KMS-11 (cell line): ENCODE results near the gene SLC25A21.

ENCODE experiments used
- H2AFZ ChIP-seq: fragments of 200-600 bp; sonication (generic); 2 replicates; pipeline ENCODE4 v1.6.1; 2016; ENCODE audit warnings: antibody characterized with exemption, mixed run types, low read depth
- H3K27ac ChIP-seq: fragments of 200-600 bp; sonication (generic); 2 replicates; pipeline ENCODE4 v1.6.1; 2016; ENCODE audit warnings: mild to moderate bottlenecking, mixed run types
- H3K27me3 ChIP-seq: fragments of 200-600 bp; sonication (generic); 2 replicates; pipeline ENCODE4 v1.6.1; 2017; ENCODE audit warnings: mild to moderate bottlenecking, low read depth, mixed run types, moderate library complexity; ENCODE audit not compliant: insufficient read depth
- H3K36me3 ChIP-seq: fragments of 200-600 bp; sonication (generic); 2 replicates; pipeline ENCODE4 v1.6.1; 2017; ENCODE audit warnings: mild to moderate bottlenecking, mixed run types; ENCODE audit not compliant: insufficient read depth
- H3K4me1 ChIP-seq: fragments of 200-600 bp; sonication (generic); 2 replicates; pipeline ENCODE4 v1.6.1; 2016; ENCODE audit warnings: mild to moderate bottlenecking, low read depth, mixed run types; ENCODE audit not compliant: poor library complexity, severe bottlenecking
- H3K4me2 ChIP-seq: fragments of 200-600 bp; sonication (generic); 2 replicates; pipeline ENCODE4 v1.7.0; 2016; ENCODE audit warnings: mild to moderate bottlenecking, mixed run types
- H3K4me3 ChIP-seq: fragments of 200-600 bp; sonication (generic); IDR thresholded peaks from 2 replicates; pipeline ENCODE4 v1.6.1; 2017; ENCODE audit warnings: low read depth, low read length, mixed read lengths; ENCODE audit not compliant: insufficient read depth
- H3K79me2 ChIP-seq: fragments of 200-600 bp; sonication (generic); 2 replicates; pipeline ENCODE4 v1.6.1; 2016; ENCODE audit warnings: low read depth, mixed run types; ENCODE audit not compliant: insufficient read depth
- H3K9ac ChIP-seq: fragments of 200-600 bp; sonication (generic); 2 replicates; pipeline ENCODE4 v1.6.1; 2016; ENCODE audit warnings: mild to moderate bottlenecking, mixed run types
- H4K20me1 ChIP-seq: fragments of 200-600 bp; sonication (generic); 2 replicates; pipeline ENCODE4 v1.6.1; 2016; ENCODE audit warnings: mild to moderate bottlenecking, mixed run types; ENCODE audit not compliant: insufficient read depth
- CTCF ChIP-seq: fragments of 200-600 bp; sonication (generic); conservative IDR thresholded peaks from 2 replicates; pipeline ENCODE4 v1.6.1; 2017; ENCODE audit warnings: low read depth, mild to moderate bottlenecking, antibody characterized with exemption, low read length, moderate library complexity, mixed read lengths

Gene SLC25A21

DNA sequence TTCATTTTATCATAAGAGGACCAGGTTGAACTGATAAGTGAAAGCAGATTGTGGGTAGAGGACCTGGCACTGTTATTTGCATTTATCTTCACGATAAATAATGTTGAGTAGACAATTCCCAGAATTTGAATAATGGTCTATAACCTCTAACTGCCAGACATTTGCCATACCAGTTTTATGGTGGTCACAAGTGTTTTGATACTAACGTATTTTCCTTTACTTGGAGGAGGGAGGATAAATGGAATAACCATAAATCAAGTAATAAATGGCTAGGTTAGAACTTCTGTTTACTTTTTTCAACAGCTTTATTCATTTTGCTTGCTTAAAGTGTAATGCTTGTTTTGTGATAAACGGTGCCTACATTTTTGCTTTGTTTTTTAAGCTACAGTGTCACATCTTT is 501.3 kb downstream of the SLC25A21 start:
- H2AFZ ChIP-seq: no peak overlapping the region
- TF ChIP-seq CTCF: no peak
- no peaks in the 10 kb centered on the region for H3K27me3 ChIP-seq
- H3K4me3 ChIP-seq: no peak overlapping the region
- H4K20me1 ChIP-seq: no peaks in the 10 kb centered on the region
- no peaks in the 10 kb centered on the region for H3K4me1 ChIP-seq
- no peaks in the 10 kb centered on the region for H3K36me3 ChIP-seq
- H3K9ac ChIP-seq: no peak overlapping the region
- no peak overlapping the region for H3K27ac ChIP-seq
- no peak overlapping the region for H3K4me2 ChIP-seq
- H3K79me2 ChIP-seq: no peaks in the 10 kb centered on the region

- Histone ChIP-seq H3K4me2 (no peak overlapping the region), H4K20me1 (no peaks in the 10 kb centered on the region), H3K36me3 (no peaks in the 10 kb centered on the region), H3K79me2 (no peaks in the 10 kb centered on the region), H3K4me3 (no peak overlapping the region), H3K27ac (no peak overlapping the region), H3K9ac (no peak overlapping the region), H2AFZ (no peak overlapping the region), H3K27me3 (no peaks in the 10 kb centered on the region), H3K4me1 (no peaks in the 10 kb centered on the region)
- TF ChIP-seq CTCF: no peak
Measured at GRCh38 chr14:36667679-36668078, 504.7 kb downstream of the SLC25A21 start.

DNA sequence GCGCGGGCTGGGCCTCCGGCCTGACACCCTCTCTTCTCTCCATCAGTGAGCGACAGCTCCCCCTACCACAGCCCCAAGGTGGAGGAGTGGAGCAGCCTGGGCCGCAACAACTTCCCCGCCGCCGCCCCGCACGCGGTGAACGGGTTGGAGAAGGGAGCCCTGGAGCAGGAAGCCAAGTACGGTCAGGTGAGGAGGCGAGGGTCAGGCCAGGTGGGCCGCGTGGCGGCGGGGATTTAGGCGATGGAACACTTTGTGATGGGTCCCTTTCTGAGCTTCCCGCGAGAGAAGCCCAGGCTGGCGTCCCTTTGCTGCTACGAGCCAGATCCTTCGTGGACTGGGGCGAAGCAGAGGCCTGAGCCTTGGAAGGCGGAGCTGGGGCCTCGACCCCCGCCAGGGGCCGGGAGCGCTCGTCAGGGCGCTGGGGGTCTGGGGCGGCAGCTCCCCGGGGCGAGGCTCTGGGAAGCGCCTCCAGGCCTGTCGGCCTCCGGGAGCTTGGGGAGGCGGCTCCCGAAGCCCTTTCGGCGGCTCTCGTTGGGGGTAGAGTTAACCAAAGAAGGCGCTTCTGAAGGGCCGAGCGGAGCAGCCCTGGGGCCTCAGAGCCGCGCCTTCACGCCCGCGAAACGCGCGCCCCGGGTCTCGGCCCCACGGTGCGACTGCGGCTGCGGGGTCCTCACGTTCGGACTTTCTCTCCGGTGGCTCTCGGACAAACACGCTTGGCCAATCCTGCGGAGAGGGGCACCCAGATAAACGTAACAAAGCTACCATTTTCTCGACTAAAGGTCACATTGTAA is 505.8 kb downstream of the SLC25A21 start:
- TF ChIP-seq CTCF: no peak
- no peak overlapping the region for H2AFZ ChIP-seq
- H3K4me2 ChIP-seq: no peak overlapping the region
- no peak overlapping the region for H3K27ac ChIP-seq
- no peaks in the 10 kb centered on the region for H3K4me1 ChIP-seq
- no peaks in the 10 kb centered on the region for H3K36me3 ChIP-seq
- no peaks in the 10 kb centered on the region for H3K27me3 ChIP-seq
- H3K4me3 ChIP-seq: no peak overlapping the region
- no peaks in the 10 kb centered on the region for H3K79me2 ChIP-seq
- H3K9ac ChIP-seq: no peak overlapping the region
- no peaks in the 10 kb centered on the region for H4K20me1 ChIP-seq

DNA sequence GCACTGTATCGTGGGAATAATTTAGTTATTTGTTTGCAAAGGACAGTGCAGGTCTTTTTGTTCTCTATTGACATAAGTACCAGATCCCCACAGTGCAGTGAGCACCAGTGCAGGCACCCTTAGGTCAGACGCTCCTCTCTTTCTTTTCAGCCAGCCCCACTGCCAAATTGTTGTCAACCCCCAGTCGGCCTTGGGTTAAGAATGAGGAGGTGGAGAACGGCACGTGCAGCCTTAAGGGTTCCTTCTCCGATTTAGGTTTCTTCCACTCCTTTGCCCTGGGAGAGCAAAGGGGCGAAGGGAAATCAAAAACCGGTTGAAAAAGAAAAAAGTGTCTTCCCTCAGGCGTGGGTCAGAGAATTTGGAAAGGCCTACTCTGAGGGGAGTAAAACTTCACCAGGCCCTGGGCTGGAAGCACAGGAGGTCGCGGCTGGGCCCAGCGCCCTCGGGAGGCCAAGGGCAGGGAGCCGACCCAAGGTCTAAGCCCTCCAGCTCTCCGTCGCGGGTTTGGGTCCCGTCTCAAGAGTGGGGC is 506.5 kb downstream of the SLC25A21 start:
- no peaks in the 10 kb centered on the region for H3K27me3 ChIP-seq
- H4K20me1 ChIP-seq: no peaks in the 10 kb centered on the region
- H3K4me3 ChIP-seq: no peak overlapping the region
- no peak for TF ChIP-seq CTCF
- H3K4me1 ChIP-seq: no peaks in the 10 kb centered on the region
- no peak overlapping the region for H3K9ac ChIP-seq
- no peaks in the 10 kb centered on the region for H3K79me2 ChIP-seq
- no peak overlapping the region for H3K27ac ChIP-seq
- H2AFZ ChIP-seq: no peak overlapping the region
- H3K4me2 ChIP-seq: no peak overlapping the region
- no peaks in the 10 kb centered on the region for H3K36me3 ChIP-seq
